Left ventricle myocardium inferior (tissue), 1 donor: ENCODE data around the gene ZNF385B. TPM values are rescaled to one million over a fixed set of nuclear protein-coding genes. Genes with fewer than 3 reads are reported as not detected.

Experiments used
- DNase-seq: peaks from one replicate; pipeline ENCODE4 v3.0.0-alpha.2; 2020
- H3K27ac ChIP-seq: fragments of 200-600 bp; replicated peaks from 2 replicates; pipeline ENCODE4 v1.8.0; 2021
- H3K27me3 ChIP-seq: fragments of 200-600 bp; 2 replicates; pipeline ENCODE4 v1.8.0; 2021; ENCODE audit warnings: low read depth
- H3K36me3 ChIP-seq: fragments of 200-600 bp; 2 replicates; pipeline ENCODE4 v1.8.0; 2021
- H3K4me1 ChIP-seq: fragments of 200-600 bp; 2 replicates; pipeline ENCODE4 v1.8.0; 2021
- H3K4me3 ChIP-seq: fragments of 200-600 bp; 2 replicates; pipeline ENCODE4 v1.8.0; 2021; ENCODE audit warnings: mild to moderate bottlenecking, moderate library complexity
- H3K9me3 ChIP-seq: fragments of 200-600 bp; replicated peaks from 2 replicates; pipeline ENCODE4 v1.8.0; 2021
- intact Hi-C: fragments of 100-400 bp; cut with micrococcal nuclease; formaldehyde crosslinking; loops from one replicate; pipeline ENCODE4 v1.11.0; 2022
- total RNA-seq: library from RNA; stranded (reverse); fragmentation: NEBNext Ultra II Directional; extraction: Animal tissue kit (Norgen Biotek cat#: 25700); gene quantifications from one replicate; pipeline ENCODE4 v1.2.1, GENCODE V29; 2021
- TF ChIP-seq, protein P1 (sequence below): fragments of 200-600 bp; IDR thresholded peaks from 2 replicates; pipeline ENCODE4 v1.8.0; 2021; ENCODE audit warnings: antibody characterized with exemption, mild to moderate bottlenecking, borderline replicate concordance
- donor health status: DM: no; HTN: yes; CAD: no; lungs with severe emphysema.

ZNF385B gene
- total RNA-seq, 1 donor from 2014 or later, result 0.14 TPM

DNA sequence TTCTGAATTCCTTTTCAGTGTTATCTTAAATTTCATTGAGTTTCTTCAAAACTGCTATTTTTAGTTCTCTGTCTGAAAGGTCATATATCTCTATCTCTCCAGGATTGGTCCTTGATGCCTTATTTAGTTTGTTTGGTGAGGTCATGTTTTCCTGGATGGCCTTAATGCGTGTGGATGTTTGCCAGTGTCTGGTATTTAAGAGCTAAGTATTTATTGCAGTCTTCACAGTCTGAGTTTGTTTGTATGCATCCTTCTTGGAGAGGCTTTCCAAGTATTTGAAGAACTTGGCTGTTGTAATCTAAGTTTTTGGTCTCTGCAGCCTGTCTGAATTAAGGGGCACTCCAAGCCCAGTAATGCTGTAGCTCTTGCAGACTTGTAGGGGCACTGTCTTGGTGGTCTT lies 249.3 kb downstream of the ZNF385B start:
- H3K9me3 ChIP-seq, result no peaks in the 10 kb centered on the region
- TF ChIP-seq, protein P1, sequence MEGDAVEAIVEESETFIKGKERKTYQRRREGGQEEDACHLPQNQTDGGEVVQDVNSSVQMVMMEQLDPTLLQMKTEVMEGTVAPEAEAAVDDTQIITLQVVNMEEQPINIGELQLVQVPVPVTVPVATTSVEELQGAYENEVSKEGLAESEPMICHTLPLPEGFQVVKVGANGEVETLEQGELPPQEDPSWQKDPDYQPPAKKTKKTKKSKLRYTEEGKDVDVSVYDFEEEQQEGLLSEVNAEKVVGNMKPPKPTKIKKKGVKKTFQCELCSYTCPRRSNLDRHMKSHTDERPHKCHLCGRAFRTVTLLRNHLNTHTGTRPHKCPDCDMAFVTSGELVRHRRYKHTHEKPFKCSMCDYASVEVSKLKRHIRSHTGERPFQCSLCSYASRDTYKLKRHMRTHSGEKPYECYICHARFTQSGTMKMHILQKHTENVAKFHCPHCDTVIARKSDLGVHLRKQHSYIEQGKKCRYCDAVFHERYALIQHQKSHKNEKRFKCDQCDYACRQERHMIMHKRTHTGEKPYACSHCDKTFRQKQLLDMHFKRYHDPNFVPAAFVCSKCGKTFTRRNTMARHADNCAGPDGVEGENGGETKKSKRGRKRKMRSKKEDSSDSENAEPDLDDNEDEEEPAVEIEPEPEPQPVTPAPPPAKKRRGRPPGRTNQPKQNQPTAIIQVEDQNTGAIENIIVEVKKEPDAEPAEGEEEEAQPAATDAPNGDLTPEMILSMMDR, result no peak
- no peak overlapping the region for H3K4me3 ChIP-seq
- no peaks in the 10 kb centered on the region for H3K4me1 ChIP-seq
- no peaks in the 10 kb centered on the region for H3K27me3 ChIP-seq
- DNase-seq, result no peak
- intact Hi-C loops, result no loop called here
- H3K27ac ChIP-seq, result no peak overlapping the region
- H3K36me3 ChIP-seq, result no peaks in the 10 kb centered on the region

DNA sequence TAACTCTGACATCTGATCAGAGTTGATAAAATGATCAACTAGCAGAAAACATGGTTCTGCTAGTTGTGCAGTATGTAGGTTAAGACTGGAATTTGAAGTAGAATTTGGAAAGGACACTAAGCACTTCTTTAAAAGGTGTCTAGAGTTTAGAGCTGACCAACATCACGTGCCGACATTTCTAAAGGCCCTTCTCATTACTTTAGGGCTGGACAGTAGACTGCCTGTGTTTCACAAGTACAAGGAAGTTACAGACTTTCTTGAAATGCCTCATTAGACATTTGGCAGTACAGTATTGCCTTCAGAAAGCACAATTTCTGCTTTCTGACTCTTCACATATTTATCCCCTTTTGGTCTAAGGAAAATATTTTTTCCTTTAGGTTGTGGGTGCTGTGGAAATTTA lies 255.3 kb downstream of the ZNF385B start:
- H3K9me3 ChIP-seq, result no peaks in the 10 kb centered on the region
- H3K27me3 ChIP-seq, result no peaks in the 10 kb centered on the region
- no peaks in the 10 kb centered on the region for H3K36me3 ChIP-seq
- intact Hi-C loops, result no loop called here
- H3K4me1 ChIP-seq, result peaks cover 13% of the 10 kb centered on the region
- TF ChIP-seq, protein P1, result no peak
- H3K27ac ChIP-seq, result no peak overlapping the region
- DNase-seq, result no peak
- no peak overlapping the region for H3K4me3 ChIP-seq

DNA sequence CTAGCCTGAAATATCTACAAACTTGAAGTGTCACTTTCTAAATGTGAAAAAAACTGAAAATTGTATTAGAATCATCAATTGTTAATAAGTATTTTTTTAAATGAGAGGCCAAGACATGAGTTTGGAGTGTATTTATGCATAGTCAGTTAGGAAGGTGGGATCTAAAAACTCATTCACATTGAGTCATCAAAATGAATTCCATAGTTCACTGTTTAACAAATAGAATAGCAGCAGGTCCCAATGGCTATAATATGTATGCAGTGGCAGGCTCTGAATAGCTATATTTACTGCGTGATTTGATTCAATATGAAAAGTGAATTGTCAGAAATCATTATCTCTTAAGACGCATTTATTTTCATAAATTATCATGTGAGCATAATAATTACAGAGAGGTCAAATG lies 256.1 kb downstream of the ZNF385B start:
- intact Hi-C loops, result no loop called here
- H3K9me3 ChIP-seq, result no peaks in the 10 kb centered on the region

DNA sequence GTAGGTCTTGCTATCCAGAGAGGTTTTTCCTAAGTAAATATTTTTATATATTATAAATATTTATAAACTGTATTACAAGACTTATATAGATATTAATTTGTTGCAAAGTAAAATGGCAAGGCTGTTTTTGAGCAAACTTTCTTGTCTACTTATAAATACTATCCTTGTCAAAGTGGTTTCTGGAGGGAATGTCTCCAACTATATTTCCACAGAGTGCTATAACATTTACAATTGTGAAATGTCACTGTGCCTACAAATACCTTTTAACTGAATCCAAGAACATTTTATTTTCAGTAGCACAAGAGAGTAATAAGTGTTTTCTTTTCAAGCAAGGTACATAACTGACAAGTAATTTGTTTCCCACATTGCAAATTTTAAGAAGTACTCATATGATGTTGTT lies 256.8 kb downstream of the ZNF385B start:
- Histone ChIP-seq H3K36me3 (no peaks in the 10 kb centered on the region), H3K27me3 (no peaks in the 10 kb centered on the region), H3K4me1 (peaks cover 13% of the 10 kb centered on the region), H3K27ac (no peak overlapping the region), H3K4me3 (no peak overlapping the region), H3K9me3 (no peaks in the 10 kb centered on the region)
- intact Hi-C loops, result no loop called here
- no peak for DNase-seq
- TF ChIP-seq, protein P1, result no peak

More for the DNA sequence above, 256.1 kb downstream of the ZNF385B start:
- no peak for DNase-seq
- H3K27me3 ChIP-seq, result no peaks in the 10 kb centered on the region
- peaks cover 13% of the 10 kb centered on the region for H3K4me1 ChIP-seq
- H3K4me3 ChIP-seq, result no peak overlapping the region
- TF ChIP-seq, protein P1, result no peak
- no peaks in the 10 kb centered on the region for H3K36me3 ChIP-seq
- no peak overlapping the region for H3K27ac ChIP-seq

DNA sequence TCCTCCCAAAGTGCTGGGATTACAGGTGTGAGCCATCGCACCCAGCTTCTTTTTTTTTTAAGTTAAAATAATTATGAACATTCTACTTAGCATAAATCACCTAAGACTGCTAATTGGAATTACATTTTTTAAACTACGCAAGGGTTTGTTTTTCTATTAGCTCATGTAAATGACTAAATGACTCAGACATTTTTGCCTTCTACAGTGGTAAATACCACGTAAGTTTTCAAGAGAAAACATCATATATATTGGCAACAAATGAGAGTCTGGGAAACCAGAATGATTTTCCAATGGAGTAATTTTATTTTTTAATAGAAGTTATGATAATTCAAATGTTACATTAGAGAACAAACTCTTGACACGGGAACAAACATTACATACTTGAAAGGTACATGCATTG lies 259.0 kb downstream of the ZNF385B start:
- intact Hi-C loops, result no loop called here
- H3K36me3 ChIP-seq, result no peaks in the 10 kb centered on the region
- no peak for DNase-seq
- H3K27me3 ChIP-seq, result no peaks in the 10 kb centered on the region
- TF ChIP-seq, protein P1, result no peak
- H3K4me3 ChIP-seq, result no peak overlapping the region
- peaks cover 13% of the 10 kb centered on the region for H3K4me1 ChIP-seq
- no peaks in the 10 kb centered on the region for H3K9me3 ChIP-seq
- no peak overlapping the region for H3K27ac ChIP-seq

DNA sequence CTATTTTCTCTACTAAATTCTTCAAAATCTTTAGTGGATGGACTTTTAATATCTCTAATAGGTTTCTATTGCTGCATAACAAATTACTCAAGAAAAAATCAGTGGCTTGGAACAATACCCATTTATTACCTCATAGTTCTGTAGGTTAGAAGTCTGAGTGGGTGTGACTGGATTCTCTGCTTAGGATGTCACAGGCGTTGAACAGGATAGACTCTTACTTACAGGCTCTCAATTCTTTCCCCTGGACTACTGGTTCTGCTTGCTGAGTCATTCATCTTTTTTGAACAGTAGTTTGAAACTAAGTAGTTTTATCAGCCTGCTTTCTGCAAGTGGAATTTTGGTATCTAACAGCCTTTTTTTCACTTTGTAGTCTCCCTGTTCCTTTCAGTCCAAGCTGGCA lies 265.4 kb downstream of the ZNF385B start:
- intact Hi-C loops, result no loop called here
- TF ChIP-seq, protein P1, result no peak
- Histone ChIP-seq H3K27ac (no peak overlapping the region), H3K36me3 (no peaks in the 10 kb centered on the region), H3K9me3 (peaks cover 12% of the 10 kb centered on the region), H3K4me1 (no peaks in the 10 kb centered on the region), H3K27me3 (no peaks in the 10 kb centered on the region), H3K4me3 (no peak overlapping the region)
- DNase-seq, result no peak
